Fibroblast of skin of scalp (primary cell): ENCODE data around the gene C19orf81.
A peak's percentile ranks its signal among the peaks of the same experiment; 100 is the strongest.

Experiments
- DNase-seq: peaks from one replicate; pipeline ENCODE4 v3.0.0-alpha.2; 2013

Gene C19orf81

DNA sequence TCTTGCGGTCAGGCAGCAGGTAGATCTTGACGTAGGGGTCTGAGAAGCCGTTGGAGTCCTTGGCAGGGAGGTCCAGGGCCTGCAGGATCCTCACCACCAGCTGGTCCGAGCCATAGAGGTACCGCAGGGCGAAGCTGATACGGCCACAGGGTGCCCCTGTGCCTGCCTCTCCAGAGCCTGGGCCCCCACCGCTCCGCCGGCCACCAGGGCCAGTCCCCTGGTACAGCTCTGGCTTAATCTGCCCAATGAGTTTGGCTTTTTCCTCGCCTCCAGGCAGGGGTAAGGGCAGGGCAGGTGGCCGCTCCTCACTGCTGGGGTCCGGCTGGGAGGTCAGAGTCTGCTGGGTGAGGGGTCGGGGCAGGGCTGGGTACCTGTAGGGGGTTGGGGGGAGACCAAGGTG is 19.4 kb upstream of the C19orf81 start:
- DNase-seq = no peak

- no peak for DNase-seq
Measured at GRCh38 chr19:50632151-50632835, 17.0 kb upstream of the C19orf81 start.

DNA sequence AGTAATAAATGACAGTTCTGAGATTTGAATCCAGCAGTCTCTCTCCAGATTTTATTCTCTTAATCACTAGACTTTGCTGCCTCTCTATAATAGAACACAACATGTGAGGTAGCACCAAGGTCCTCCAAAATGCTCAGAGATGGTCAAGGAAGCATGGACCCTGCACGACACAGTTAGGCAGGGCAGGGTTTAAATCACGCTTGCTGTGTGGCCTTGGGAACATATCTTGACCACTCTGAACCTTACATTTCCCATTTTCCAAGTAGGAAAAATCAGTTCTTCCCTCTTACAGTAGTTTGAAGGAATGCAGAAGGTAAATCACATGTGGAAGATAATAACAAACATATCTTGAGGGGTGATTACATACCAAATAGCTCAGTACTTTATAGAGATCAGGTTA is 15.9 kb upstream of the C19orf81 start:
- DNase-seq = no peak

- no peak for DNase-seq
Measured at GRCh38 chr19:50633973-50634372, 15.3 kb upstream of the C19orf81 start.

- no peak for DNase-seq
Measured at GRCh38 chr19:50636317-50637085, 12.7 kb upstream of the C19orf81 start.

GRCh38 chr19:50638600-50638999 is 10.6 kb upstream of the C19orf81 start:
- no peak for DNase-seq

DNA sequence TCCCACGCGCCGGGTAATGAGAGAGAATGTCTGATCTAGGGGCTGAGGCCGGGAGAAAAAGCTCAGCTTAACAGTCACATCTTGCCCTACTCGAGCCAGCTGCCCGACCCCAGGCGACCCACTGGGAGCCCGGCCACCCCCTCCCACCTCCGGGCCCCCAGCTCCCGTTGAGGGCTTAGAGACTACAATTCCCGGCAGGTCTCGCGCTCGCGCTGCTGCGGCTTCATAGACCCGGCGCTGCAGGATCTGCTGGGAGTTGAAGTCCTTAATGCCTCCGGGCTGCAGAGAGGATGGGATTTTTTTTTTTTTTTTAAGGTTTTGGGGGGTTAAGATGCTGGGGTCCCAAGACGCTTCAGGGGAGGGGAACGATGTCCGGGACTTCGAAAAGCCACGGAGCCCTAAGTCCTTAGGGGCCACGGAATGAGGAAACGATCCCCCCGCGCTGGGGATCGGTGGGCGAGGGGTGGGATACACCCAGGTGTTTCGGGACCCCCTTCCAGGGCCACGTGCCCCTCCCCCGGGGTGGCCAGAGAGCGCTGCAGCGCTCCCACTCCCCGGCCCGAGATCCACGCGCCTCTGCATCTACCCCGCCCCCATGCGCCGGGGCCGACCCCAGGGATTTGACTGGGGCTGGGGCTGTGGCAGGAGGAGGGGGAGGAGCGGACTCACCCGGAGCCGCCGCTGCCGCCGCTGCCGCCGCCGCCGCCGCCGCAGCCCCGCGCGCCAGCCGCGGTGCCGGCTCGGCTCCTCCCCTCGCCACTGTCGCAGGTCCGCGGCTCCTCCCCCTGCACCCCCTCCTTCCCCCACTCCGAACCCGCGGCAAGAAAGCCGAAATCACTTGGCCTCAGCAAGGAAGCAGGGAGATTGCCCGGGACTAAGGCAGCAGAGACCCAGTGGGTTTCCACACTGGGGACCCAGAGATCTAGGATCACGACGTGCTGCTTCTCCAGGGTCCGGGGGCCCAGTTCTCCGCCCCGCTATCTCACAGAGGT is 9.8 kb upstream of the C19orf81 start, which contains the start of gene SYT3:
TSS of gene SYT3 (minus strand) at position 761 of the 992 bp plus-strand sequence. CDS start 2,470 bp downstream, outside the sequence.
- DNase-seq = peak; percentile 35

DNA sequence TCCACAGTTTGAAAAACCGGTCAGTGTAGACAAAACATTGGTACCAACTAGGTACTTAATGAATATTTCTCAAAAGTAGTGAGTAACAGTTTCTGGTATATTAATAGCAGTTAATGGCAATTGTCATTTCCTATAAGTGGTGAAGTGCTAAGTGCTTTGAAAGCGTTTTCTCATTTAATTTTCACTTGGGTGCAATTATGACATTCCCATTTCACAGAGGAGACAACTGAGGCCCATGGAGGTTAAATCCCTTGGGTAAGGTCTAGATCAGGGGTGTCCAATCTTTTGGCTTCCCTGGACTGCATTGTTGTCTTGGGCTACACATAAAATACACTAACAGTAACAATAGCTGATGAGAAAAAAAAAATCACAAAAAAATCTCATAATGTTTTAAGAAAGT is 8.9 kb upstream of the C19orf81 start:
- DNase-seq = no peak

DNA sequence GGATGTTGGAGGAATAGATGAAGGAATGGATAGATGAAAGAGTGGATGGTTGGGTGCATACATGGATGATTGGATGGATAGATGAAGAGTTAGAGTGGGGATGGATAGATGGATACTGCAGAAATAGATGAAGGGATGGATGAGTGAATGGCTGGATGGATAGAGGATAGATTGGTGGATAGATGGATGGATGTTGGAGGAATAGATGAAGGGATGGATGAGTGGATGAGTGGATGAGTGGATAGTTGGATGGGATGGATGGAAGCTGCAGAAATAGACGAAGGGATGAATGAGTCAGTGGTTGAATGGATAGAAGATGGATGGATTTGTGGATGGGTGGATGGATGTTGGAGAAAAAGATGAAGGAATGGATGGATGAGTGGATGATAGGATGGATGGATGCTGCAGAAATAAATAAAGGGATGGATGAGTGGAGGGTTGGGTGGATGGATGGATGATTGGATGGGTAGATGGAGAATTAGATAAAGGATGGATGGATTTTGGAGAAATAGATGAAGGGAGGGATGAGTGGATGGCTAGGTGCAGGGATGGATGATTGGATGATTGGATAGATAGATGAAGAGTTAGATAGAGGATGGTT is 4.8 kb upstream of the C19orf81 start:
- DNase-seq = no peak

- DNase-seq = no peak
Measured at GRCh38 chr19:50645107-50645506, 4.1 kb upstream of the C19orf81 start.

DNA sequence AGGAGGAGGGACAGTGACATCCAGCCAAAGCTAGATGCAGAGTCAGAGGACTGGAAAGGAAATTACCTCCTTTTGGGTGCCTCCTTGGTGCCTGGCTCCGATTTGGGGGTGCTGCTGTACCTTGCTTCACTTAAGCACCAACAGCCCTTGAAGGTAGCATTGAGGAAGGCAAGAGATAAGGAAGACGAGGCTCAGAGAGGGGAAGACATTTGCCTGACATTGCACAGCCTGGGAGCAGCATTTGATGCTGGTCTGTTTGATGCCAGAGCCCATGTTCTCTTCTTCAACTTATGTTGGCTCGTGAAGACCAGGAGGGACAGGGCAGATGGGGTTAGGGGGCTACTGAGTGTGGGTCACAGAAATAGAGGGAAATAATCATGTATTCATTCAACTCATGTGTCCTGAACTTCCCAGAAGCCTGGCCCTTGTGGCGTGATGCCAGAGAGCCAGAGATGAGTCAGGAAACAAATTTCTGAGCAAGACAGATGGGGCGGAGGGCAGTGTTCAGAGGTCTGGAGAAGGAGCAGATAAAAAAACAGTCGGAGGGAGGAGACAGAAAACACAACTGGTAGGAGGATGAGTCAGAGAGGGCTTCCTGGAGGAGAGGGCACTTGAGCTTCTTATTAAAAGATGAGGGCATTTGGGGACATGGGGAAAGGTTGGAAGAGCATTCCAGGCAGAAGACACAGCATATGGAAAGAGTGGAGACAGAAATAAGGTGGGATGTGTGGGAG is 3.0 kb upstream of the C19orf81 start:
- DNase-seq = peak; percentile 64

GRCh38 chr19:50647879-50648615 is 1.2 kb upstream of the C19orf81 start:
- DNase-seq = no peak

DNA sequence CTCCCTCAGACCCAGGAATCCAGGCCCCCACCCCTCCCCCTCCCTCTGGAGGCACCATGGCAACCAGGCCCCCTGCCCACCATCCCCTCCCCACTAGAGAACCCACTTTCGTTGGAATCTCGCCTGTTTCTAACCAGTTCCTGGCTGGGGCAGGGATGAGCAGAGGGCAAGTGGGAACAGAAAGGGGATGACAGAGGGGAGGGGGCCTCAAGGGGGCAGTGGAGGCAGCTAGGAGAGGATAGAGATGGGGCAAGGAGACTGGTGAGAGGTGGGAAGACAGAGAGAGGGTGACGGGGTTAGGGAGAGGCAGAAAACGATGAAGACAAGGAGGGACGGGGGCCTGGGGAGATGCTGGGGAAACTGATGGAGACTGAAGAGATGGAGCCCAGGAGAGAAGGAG is 586 bp upstream of the C19orf81 start:
- no peak for DNase-seq

GRCh38 chr19:50651174-50651573 is 1.9 kb downstream of the C19orf81 start:
- no peak for DNase-seq

DNA sequence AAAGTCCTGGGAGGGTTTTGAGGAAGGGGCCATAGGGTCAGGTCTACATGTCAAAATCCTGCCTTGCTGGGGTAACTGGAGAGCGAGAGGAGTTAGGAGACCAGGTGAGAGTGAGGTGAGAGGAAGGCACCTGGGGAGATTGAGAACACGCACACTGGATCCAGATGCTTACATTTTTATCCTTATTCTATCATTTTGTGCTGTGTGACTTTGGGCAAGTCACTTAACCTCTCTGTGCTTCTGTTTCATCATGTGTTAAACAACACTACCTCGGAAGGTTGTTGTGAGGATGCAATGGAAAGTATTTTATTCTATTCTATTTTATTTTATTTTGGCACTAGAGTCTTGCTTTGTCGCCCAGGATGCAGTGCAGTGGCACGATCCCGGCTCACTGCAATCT is 3.5 kb downstream of the C19orf81 start:
- DNase-seq = no peak

DNA sequence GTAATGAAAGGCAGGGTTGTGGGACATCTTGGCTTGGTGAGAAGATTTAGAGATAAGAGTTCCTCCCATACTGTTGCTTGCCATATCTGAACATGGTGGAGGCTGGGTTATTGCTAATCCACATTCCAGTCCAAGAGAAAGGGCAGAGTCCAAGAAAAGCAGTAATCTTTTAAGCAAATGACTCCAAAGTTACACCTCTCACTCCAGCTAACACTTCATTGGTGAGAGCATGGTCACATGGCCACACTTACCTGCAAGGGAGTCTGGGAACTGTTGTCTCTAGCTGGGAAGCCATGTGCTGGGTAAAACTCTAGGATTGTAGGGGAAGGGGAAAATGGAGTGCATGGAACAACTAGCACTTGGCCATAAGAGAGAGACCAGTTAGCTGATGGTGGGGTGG is 5.6 kb downstream of the C19orf81 start:
- no peak for DNase-seq

DNA sequence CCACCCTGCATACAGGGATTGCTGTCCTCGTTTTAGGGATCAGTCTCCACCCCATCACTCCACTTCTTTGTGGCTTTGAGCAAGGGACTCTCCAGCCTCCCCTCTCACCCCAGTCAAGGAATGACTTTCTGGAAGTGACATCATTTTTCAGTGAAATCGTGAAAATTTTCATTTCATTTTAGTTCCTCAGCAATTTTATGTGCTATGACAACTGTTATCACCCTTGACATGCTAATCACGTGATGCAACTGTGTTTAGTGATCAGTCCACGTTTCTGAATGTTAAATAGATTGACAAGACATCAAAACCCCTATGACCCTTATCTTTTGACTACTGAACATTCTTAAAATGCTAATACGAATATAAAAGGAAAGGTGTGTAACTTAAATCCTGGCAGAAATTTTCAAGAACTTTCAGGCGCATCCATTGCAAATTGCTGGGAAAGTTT is 8.0 kb downstream of the C19orf81 start:
- DNase-seq = no peak

DNA sequence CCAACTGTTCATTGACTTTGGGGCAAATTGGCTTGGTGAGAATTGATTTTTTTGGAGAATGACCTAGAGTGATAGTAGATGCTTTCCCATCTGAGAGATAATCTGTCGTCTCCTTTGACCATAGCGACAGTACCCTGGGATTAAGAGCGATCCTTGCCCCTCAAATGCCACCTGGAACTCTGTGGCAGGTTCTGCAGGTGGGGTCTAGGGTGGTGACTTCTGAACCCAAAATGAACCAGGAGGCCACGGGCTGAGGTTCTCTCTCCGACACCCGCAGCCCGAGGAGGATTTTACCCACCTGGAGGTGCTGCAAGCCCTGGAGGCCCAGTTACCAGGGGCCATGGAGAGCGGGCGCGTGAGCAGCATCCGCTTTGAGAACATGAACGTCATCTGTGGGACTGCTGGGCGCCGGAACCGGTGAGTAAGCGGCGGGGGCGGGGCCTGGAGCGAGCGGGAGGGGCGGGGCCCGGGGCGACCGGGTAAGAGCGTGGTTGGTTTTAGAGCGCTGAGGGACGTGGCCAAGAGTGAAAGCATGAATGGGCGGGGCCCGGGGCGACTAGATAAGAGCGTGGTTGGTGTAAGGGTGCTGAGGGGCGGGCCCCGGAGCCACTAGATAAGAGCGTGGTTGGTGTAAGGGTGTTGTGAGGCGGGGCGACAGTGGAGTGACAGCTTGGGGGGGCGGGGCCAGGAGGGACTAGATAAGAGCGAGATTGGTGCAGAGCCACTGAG is 8.6 kb downstream of the C19orf81 start:
- peak; percentile 98 for DNase-seq

DNA sequence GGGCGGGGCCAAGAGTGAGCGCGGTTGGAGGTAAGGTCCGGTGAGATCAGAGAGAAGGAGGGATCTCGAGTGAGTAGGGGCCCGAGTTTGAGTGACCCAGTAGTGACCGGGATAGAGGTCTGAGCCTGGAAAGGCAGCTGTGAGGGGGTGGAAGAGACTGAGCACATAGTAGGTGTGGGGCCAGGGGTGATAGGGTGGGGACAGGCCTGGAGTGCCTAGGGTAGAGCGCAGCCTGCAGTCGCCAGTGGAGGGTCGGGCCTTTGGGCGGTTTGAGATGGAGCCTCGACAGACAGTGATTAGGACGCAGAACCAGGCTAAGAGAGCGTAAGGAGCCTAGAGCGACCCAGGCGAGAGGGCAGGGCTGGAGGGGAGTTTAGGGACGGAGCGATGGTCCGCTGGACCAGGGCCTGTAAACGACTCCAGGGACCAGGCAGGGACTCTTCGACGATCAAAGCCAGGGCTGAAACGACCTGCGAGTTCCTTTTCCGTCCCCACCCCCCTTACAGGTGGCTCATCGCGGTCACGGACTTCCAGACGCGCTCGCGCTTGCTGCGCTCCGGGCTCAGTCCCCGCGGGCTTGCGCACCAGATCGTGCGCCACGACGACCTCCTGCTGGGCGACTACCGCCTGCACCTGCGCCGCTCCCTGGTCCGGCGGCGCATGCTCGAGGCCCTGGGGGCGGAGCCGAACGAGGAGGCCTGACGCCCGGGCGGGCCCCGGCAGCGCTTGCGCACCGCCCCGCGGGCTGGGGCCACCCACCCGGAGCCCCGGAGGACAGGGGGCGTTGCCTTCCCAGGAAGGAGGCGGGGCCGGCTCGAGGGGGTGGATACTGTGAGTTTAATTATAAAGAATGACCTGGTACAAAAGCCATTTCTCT is 9.4 kb downstream of the C19orf81 start:
- peak; percentile 67 for DNase-seq
